ENCODE measurements around the gene WDR26.
A peak's percentile ranks its signal among the peaks of the same experiment; 100 is the strongest.
"Not testable (repeated sequence)": the region's sequence is repeated elsewhere in the genome, so short reads cannot be mapped to it uniquely, and the experiment has no call there.

Gene WDR26

DNA sequence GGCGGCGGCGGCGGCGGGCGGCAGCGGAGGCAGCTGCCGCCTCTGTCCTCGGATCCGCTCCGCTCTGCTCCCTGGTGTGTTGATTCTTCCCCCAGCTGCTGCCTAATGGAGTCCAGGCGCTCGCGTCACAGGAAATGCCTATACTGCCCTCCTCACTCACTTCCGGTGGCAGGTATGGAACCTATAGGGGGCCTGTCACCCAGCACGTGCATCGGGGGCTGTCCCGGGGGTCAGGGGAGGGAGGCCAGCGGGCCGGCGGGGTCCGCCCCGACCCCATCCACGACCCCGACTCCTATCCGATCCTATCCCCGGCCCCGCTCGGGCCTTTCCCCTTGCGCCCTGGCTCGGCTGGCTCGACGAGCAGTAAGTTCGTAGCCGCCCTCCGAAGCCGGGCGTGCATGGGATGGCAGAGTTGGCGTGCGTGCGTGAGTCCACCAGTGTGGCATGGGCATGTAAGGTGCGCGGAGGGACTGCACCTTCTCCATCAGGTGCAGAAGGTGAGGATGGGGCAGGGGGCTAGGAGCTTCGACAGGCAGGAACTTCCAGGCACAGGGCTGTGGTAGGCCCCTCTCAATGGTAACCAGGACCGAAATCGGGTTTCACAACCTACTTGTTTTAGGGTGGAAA lies at the start of gene WDR26:
TSS of gene WDR26 (minus strand) at position 107 of the 627 bp plus-strand sequence.
- DNase-seq = peak; percentile 92

DNA sequence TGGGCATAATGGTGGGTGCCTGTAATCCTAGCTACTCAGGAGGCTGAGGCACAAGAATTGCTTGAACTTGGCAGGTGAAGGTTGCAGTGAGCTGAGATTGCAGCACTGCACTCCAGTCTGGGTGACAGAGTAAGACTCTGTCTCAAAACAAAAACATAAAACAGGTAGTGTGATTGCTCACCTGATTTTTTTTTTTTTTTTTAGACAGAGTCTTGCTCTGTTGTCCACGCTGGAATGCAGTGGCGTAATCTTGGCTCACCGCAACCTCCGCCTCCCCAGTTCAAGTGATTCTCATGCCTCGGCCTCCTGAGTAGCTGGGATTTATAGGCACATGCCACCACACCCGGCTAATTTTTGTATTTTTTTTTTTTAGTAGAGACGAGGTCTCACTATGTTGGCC lies 48.6 kb upstream of the WDR26 start:
- not testable (repeated sequence) for DNase-seq

GRCh38 chr1:224482619-224483018 lies 48.0 kb upstream of the WDR26 start:
- DNase-seq = no peak

DNA sequence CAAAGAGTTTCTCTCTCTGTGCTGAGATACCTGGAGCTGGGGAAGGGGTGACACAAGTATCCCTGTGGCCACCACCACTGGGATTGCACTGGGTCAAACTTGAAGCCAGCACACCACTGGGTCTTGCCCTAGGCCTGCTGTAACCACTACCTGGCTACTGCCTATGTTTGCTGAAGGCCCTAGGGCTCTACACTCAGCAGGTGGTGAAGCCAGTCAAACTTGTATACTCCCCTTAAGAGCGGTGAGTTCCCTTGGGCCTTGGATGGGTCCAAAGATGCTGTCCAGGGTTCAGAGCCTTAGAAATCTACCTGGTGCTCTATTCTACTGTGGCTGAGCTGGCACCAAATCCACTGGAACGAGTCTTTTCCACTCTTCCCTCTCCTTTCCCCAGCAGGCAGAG lies 47.0 kb upstream of the WDR26 start:
- no peak for DNase-seq

- not testable (repeated sequence) for DNase-seq
These were observed 46.4 kb upstream of the WDR26 start for GRCh38 chr1:224480888-224481459.

GRCh38 chr1:224480200-224480599 lies 45.6 kb upstream of the WDR26 start:
- DNase-seq = not testable (repeated sequence)

GRCh38 chr1:224472806-224473205 lies 38.2 kb upstream of the WDR26 start:
- no peak for DNase-seq

DNA sequence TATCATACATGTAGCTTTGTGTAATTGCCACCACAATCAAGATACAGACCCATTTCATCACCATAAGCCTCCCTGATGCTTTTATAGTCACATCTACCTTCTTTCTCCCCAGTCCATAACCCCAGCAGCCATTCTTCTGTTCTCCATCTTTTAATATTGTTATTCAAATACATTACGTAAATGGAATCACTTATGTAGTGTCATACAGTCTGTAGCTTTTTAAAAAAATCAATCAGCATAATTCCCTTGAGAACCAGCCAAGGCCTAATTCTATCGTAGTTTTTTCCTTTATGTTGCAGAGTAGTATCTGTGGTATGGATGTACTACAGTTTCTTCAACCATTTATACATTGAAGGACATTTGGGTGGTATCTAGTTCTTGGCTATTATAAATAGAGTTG lies 31.6 kb upstream of the WDR26 start:
- DNase-seq = no peak

DNA sequence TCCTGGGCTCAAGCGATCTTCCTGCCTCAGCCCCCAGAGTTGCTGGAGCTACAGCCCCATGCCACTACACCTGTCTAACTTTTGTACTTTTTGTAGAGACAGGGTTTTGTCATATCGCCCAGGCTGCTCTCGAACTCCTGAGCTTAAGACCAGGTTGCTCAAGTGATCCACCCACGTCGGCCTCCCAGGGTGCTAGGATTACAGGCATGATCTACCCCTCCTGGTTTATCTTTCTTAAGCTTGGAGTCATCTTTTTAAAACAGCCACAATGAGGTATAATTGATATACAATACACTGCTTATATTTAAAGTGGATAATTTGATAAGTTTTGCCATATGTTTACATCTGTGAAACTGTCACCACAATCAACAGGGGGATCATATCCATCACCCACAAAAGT lies 25.4 kb upstream of the WDR26 start:
- DNase-seq = no peak

DNA sequence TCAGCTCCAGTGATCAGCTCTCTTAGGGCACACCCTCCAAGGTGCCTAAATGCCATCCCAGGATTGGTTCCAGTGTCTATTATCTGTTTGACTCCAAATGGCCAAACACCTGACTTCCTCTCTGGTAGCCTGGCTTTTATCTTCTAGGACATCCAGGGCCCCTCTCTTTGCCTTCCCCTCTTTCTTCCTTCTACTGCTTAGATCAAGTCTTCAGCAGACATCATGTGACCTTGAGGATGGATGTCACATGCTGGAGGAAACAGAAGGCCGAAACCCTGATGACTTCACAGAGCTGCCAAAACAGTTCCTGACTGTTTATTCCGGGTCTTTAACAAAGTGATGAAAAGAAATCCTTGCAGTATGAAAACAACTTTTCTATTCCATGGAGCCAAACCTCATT lies 24.4 kb upstream of the WDR26 start:
- DNase-seq = no peak

- DNase-seq = no peak
These were observed 23.7 kb upstream of the WDR26 start for GRCh38 chr1:224458296-224458695.

DNA sequence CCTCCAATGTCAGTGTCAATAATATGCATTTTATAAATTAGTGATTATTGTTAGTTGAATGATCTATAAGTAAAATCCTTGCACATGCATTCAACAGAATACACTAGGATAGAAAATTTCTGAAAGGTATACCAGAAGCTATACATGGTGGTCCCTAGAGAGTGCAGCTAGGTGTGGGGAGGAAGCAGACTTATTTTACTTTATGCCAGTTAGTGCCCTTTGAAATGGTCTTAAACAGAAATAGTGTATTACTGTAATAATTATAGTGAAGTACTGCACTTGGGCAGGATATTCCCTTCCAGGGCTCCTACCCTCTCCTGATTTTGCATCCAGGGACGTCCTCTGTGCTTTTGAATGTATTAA lies 23.2 kb upstream of the WDR26 start:
- no peak for DNase-seq

- DNase-seq = no peak
These were observed 22.0 kb upstream of the WDR26 start for GRCh38 chr1:224456637-224456953.

GRCh38 chr1:224454402-224455055 lies 19.9 kb upstream of the WDR26 start:
- no peak for DNase-seq

DNA sequence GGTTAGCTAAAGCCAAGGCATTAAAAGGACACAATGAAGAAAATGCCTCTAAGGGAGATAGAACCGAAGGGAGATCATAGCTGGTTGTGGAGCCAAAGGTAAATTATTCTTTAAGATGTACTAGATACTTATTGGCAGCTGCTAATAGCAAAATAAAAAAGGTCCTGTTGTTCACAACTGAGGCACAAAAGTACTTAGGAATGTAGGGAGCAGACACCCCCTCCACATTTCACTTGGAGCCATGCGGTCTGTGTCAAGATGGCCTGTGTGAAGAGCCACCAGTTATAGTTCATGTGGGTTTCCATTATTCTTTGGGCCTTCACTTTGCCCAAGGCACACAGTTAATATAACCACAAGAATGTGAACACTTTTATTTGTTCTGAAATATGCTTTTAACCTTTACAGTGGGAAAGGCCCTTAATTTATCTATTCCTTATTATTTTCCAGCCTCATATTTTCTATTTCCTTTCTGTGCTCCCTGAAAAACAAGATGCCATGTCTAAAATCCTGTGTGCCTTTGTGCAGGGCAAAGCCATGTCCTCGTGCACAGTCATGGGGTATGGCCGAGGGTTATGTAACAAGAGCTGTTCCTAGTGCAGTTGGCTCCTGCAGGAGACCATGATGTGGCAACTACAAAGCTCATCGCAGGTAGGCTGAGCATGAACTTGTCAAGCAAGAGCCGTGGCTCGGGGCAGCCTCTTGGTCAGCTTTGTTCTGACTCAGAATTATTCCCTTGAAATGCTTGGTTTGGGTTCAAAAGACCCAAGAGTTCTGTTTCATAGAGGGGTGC lies 16.2 kb upstream of the WDR26 start:
- no peak for DNase-seq

DNA sequence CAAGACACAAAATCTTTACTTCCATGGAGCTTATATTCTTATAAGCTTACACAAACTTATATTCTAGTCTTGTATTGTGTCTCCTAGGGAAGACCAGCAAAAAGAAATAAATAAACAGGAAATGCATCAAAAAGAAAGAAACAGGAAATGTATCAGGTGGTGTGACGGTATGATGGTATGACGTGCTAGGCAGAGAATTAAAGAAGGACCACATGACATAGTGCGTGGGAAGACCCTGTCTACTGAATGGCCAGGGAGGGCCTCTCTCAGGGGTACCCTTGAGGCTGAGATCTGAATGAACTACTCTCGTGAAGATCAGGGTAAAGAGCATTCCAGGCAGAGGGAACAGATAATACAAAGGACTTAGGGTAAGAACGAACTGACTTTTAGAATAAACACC lies 15.6 kb upstream of the WDR26 start:
- DNase-seq = no peak

DNA sequence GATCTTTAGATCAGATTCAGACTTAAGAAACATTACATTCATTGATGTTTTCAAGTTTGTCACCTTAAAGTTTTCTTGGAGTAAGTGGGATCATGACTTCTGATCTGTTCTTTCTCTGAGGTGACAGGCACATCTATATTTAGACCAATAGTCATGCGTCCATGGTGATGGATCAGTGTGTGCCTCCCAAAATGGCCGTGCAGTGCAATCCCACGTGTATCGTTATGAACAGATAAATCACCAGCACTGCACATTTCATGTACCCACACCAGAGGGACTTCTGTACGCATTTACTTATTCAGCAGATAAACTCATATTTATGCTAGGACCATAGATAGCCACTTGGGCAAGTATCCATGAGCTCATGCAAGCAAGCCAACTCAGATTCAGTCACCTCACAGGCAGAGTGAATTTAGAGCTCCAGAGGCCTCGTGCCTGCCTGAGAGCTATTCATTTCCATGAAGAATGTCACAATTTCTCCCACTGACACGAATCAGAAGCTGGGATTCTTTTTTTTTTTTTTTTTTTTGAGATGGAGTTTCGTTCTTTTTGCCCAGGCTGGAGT lies 13.9 kb upstream of the WDR26 start:
- DNase-seq = no peak

GRCh38 chr1:224447971-224448370 lies 13.4 kb upstream of the WDR26 start:
- DNase-seq = no peak

GRCh38 chr1:224447251-224447650 lies 12.7 kb upstream of the WDR26 start:
- DNase-seq = no peak

- no peak for DNase-seq
These were observed 4.4 kb upstream of the WDR26 start for GRCh38 chr1:224438989-224439388.

DNA sequence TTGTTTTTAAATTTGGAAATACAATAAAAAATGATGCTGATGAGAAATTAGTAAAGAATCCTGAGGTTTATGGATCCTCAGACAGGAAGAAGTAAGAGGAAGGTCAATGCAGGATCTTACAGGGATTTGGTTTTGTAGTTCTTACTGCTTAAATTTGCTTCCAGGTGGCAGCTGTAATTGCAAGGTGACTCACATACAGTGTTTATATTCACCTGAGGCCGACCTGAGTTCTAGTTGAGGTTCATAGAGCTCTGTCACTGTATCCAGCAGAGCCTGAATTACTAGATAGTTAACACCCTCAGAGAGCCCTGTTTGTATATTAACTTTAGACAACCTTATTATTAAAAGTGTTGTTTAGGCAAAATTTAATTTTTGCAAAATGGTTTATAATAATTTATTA lies 1.4 kb upstream of the WDR26 start:
- DNase-seq = no peak

GRCh38 chr1:224435318-224435763 lies 744 bp upstream of the WDR26 start:
- DNase-seq = peak; percentile 63

Data from activated CD4-positive, alpha-beta T cell treated with anti-CD3 and anti-CD28 coated beads, Interleukin-10, Interleukin-2, amounts not matched to agents 100 ng/mL and 50 ng/mL, durations not matched to agents 16 hours and 8 hours (primary cell).